Heart left ventricle (tissue), 16 donors: ENCODE measurements around the gene ABCC1. TPM values are rescaled to one million over a fixed set of nuclear protein-coding genes. Genes with fewer than 3 reads are reported as not detected.
A peak's percentile ranks its signal among the peaks of the same experiment; 100 is the strongest.

ENCODE experiments used
- ATAC-seq, 4 donors: fragments of 200-7000 bp; cut with Tn5 transposase; one replicate each; pipeline ENCODE4 v1.9.1; 2020 to 2022; ENCODE audit warnings: moderate library complexity in 4 of 4, mild to moderate bottlenecking in 3 of 4, moderate number of reproducible peaks in 1 of 4
- DNase-seq, 5 donors: peaks; one replicate each; pipeline ENCODE4 v3.0.0-alpha.2; 2020
- H3K27ac ChIP-seq, 12 donors: fragments of 200-600 bp; sonication (generic) in 4 of 12; one replicate each; pipeline versions ENCODE4 v1.5.0 to v1.8.0; 2016 to 2022; ENCODE audit warnings: mild to moderate bottlenecking in 2 of 12
- H3K27me3 ChIP-seq, 9 donors: fragments of 200-600 bp; sonication (generic) in 2 of 9; one replicate each; pipeline versions ENCODE4 v1.5.1 to v1.8.0; 2016 to 2022; ENCODE audit warnings: mild to moderate bottlenecking in 3 of 9
- H3K36me3 ChIP-seq, 9 donors: fragments of 200-600 bp; sonication (generic) in 2 of 9; one replicate each; pipeline versions ENCODE4 v1.5.0 to v1.8.0; 2018 to 2022; ENCODE audit warnings: mild to moderate bottlenecking in 2 of 9
- H3K4me1 ChIP-seq, 12 donors: fragments of 200-600 bp; sonication (generic) in 4 of 12; one replicate each; pipeline versions ENCODE4 v1.5.0 to v1.8.0; 2016 to 2022; ENCODE audit warnings: mild to moderate bottlenecking in 3 of 12
- H3K4me3 ChIP-seq, 12 donors: fragments of 200-600 bp; sonication (generic) in 4 of 12; one replicate each; pipeline versions ENCODE4 v1.5.0 to v1.8.0; 2017 to 2022; ENCODE audit warnings: mild to moderate bottlenecking in 9 of 12, moderate library complexity in 4 of 12
- H3K9me3 ChIP-seq, 12 donors: fragments of 200-600 bp; sonication (generic) in 4 of 12; one replicate each; pipeline versions ENCODE4 v1.5.0 to v1.8.0; 2016 to 2022; ENCODE audit warnings: mild to moderate bottlenecking in 1 of 12
- POLR2A ChIP-seq, 2 donors: fragments of 450-650 bp; IDR thresholded peaks; one replicate each; pipeline ENCODE4 v1.6.1; 2017; ENCODE audit warnings: antibody characterized with exemption in 2 of 2, mild to moderate bottlenecking in 2 of 2, moderate library complexity in 2 of 2
- WGBS, 4 donors: extraction: QIAGEN DNeasy Blood & Tissue Kit in 2 of 4; methylation state at CpG; one replicate each; pipeline versions ENCODE4 v1.1.5 to v1.1.7; 2013 to 2018; 5-methylcytosine and 5-hydroxymethylcytosine counted together
- intact Hi-C, 10 donors: fragments of 100-400 bp; cut with DNase I; formaldehyde crosslinking; loops; one replicate each; pipeline versions ENCODE4 v1.11.1 to v1.14.2; 2022
- polyA plus RNA-seq, 2 donors: library from polyadenylated mRNA; stranded (reverse); fragments of 200-250 nt; gene quantifications; one replicate each; pipeline ENCODE4 v1.2.3, GENCODE V29; 2013
- total RNA-seq, 9 donors: library from RNA; depleted of rRNA in 2 of 9; stranded (reverse); fragments of >200 nt in 2 of 9; fragmentation: NEBNext Ultra II Directional in 3 of 9; extraction: Animal tissue kit (Norgen Biotek cat#: 25700) in 3 of 9; gene quantifications; one replicate each; pipeline versions ENCODE4 v1.1.0 to v1.2.4, GENCODE V29; 2016 to 2023
- TF ChIP-seq, protein P1 (sequence below), 12 donors: fragments of 200-600 bp; sonication (generic) in 4 of 12; IDR thresholded peaks; one replicate each; pipeline versions ENCODE4 v1.5.0 to v1.8.0; 2018 to 2022; ENCODE audit warnings: antibody characterized with exemption in 12 of 12, mild to moderate bottlenecking in 5 of 12
- donor health status: ischemic (EF 13 %, LVEDD 7.1; RV severe dilation, severe dysfunction).
- donor health status: healthy with polysubstance abuse.
- donor health status: DM: no; HTN: yes; CAD: no.
- donor health status: DM: no; HTN: no; CAD: no.
- donor health status: ischemic (EF 25% LVEDD 6.9; RV normal size, moderate dysfunction).
- donor health status: ischemic (EF 25% LVEDD 5.7; RV mildly dilated, moderate dysfunction).
- donor health status: healthy.
- donor health status: DM: yes; HTN: yes; CAD: no.
- donor health status: ischemic (EF 35%, LVEDD 5.7; RV mildly dilated, moderate dysfunction).
- donor health status: nonischemic (EF 11% LVEDD 7.7; RV severe dilation, severe dysfunction).
- donor health status: DM: yes; HTN: yes; CAD: no.
- donor health status: PGD.
- donor health status: ischemic (EF 29% LVEDD 5.4; RV normal size, mild dysfunction).
- donor health status: nonischemic (EF 23%, LVEDD 6.1; RV moderate dilation, normal function).

The ABCC1 gene
- total and polyA plus RNA-seq, 11 donors, result 8.1 to 28.0 (median 22.4) TPM

DNA sequence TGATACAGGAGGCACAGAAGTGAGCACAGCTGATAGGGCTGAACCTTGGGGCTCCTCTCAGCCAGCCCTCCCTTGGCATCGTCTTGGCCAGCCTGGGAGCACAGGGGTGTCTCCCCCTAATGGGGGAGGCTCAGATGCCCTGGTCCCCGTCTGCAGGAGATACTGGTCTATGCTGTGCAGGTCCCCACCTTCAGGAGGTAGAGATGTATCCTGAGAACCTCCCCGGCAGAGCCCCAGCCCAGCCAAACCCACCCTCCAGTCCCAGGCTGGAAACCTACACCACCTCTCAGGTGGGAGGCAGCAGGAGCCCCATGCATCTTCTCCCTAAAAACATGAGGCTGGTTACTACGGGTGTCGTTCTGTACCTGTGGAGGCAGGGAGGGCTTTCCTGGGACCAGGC lies 235.2 kb downstream of the ABCC1 start:
- TF ChIP-seq, protein P1, sequence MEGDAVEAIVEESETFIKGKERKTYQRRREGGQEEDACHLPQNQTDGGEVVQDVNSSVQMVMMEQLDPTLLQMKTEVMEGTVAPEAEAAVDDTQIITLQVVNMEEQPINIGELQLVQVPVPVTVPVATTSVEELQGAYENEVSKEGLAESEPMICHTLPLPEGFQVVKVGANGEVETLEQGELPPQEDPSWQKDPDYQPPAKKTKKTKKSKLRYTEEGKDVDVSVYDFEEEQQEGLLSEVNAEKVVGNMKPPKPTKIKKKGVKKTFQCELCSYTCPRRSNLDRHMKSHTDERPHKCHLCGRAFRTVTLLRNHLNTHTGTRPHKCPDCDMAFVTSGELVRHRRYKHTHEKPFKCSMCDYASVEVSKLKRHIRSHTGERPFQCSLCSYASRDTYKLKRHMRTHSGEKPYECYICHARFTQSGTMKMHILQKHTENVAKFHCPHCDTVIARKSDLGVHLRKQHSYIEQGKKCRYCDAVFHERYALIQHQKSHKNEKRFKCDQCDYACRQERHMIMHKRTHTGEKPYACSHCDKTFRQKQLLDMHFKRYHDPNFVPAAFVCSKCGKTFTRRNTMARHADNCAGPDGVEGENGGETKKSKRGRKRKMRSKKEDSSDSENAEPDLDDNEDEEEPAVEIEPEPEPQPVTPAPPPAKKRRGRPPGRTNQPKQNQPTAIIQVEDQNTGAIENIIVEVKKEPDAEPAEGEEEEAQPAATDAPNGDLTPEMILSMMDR (IDR thresholded peaks at IDR 0.05), result no peak
- TF ChIP-seq POLR2A (IDR thresholded peaks at IDR 0.05), result no peak
- Histone ChIP-seq H3K9me3 (no peaks in the 10 kb centered on the region), H3K4me1 (no peaks in the 10 kb centered on the region), H3K4me3 (no peak overlapping the region), H3K36me3 (no peaks in the 10 kb centered on the region), H3K27me3 (peaks cover 0 to 5% (median 0%) of the 10 kb centered on the region in 9 donors), H3K27ac (no peak overlapping the region)
- ATAC-seq, result no peak
- 78 to 87% (median 86%) methylated on average over 4 to 5 of the region's 5 CpGs for WGBS, 4 donors
- peak in 1 of 5 donors; percentile 41 for DNase-seq
- intact Hi-C loops, result no loop called here

DNA sequence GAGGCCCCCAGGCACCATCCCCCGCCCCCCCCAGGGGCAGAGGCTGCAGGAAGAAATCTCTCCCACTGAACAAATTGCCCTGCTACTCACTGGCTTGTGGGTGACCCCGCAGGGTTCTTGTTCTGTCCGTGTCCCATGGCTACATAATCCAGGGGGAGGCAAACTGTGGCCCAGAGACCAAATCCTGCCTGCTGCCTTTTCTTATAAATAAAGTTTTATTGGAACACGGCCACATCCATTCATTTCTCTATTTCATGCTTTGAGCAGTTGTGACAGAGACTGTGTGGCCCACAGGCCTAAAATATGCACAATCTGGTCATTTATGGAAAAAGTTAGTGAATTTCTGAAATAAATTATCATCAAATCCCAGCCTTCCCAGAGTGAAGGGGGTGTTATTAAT lies 235.7 kb downstream of the ABCC1 start:
- WGBS, 4 donors, result 70 to 90% (median 74%) methylated on average over 3 to 4 of the region's 4 CpGs
- ATAC-seq (no peak), DNase-seq (no peak)
- Histone ChIP-seq H3K4me3 (no peak overlapping the region), H3K27ac (no peak overlapping the region), H3K4me1 (no peaks in the 10 kb centered on the region), H3K36me3 (no peaks in the 10 kb centered on the region), H3K27me3 (peaks cover 0 to 5% (median 0%) of the 10 kb centered on the region in 9 donors), H3K9me3 (no peaks in the 10 kb centered on the region)
- intact Hi-C loops, result no loop called here
- TF ChIP-seq POLR2A (IDR thresholded peaks at IDR 0.05), result no peak
- TF ChIP-seq, protein P1 (IDR thresholded peaks at IDR 0.05), result no peak

DNA sequence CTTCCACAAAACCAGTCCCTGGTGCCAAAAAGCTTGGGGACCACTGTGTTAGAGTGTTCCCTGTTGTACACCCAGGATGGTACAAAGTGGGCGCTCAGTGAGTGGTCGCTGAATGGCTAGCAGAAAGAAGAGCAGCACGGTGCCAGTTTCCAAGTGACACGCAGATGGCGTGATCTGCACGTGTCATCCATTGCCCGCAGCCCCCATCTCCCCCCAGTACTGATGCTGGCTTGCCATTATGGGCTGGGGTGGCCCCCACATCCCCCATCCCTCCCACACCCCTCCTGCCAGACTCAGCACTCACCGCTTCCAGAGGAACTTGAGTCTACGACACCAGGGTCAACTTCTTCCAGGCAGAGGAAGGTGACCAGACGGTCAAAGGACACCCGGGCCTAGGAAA lies 237.4 kb downstream of the ABCC1 start:
- Histone ChIP-seq H3K27ac (no peak overlapping the region), H3K4me3 (no peak overlapping the region), H3K27me3 (peaks cover 0 to 3% (median 0%) of the 10 kb centered on the region in 9 donors), H3K36me3 (no peaks in the 10 kb centered on the region), H3K9me3 (no peaks in the 10 kb centered on the region), H3K4me1 (no peaks in the 10 kb centered on the region)
- TF ChIP-seq, protein P1 (IDR thresholded peaks at IDR 0.05), result no peak
- TF ChIP-seq POLR2A (IDR thresholded peaks at IDR 0.05), result no peak
- DNase-seq (peak in 1 of 5 donors; percentile 33), ATAC-seq (no peak)
- intact Hi-C loops, result no loop called here
- WGBS, 4 donors, result 89 to 92% (median 91%) methylated on average over 11 of the region's 11 CpGs

DNA sequence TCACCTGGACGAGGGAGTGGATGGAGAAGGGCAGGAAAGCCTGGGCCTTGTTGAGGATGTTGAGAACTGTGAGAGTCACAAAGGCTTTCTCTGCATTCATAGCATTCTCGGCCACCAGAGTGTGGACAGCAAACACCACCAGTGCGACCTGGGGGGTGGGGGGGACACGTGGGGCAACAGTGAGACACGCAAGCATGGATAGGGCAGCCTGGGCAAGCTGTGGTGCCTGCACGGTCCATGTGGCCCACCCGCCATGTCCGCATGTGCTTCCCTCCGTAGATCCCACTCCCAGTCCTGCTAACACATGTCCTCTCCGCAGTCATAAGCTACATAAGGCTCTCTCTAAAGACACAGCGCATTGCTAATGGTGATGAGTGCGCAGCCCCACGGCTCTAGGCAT lies 239.4 kb downstream of the ABCC1 start:
- H3K36me3 ChIP-seq, result no peaks in the 10 kb centered on the region
- H3K4me1 ChIP-seq, result no peaks in the 10 kb centered on the region
- H3K4me3 ChIP-seq, result no peak overlapping the region
- 86 to 94% (median 88%) methylated on average over 10 to 13 of the region's 13 CpGs for WGBS, 4 donors
- intact Hi-C loops, result no loop called here
- no peak overlapping the region for H3K27ac ChIP-seq
- ATAC-seq (peak in 1 of 4 donors; percentile 32), DNase-seq (peak in 1 of 5 donors; percentile 33)
- H3K9me3 ChIP-seq, result no peaks in the 10 kb centered on the region
- no peaks in the 10 kb centered on the region for H3K27me3 ChIP-seq
- no peak for TF ChIP-seq POLR2A (IDR thresholded peaks at IDR 0.05)
- TF ChIP-seq, protein P1 (IDR thresholded peaks at IDR 0.05), result no peak
